HG02938 (cell line): ENCODE data around the gene CEP44.
"Not testable (repeated sequence)": the region's sequence is repeated elsewhere in the genome, so short reads cannot be mapped to it uniquely, and the experiment has no call there.

Source experiments
- ATAC-seq: cut with Tn5 transposase; IDR thresholded peaks from one replicate; pipeline ENCODE4 v1.9.1; 2021; ENCODE audit warnings: mild to moderate bottlenecking, moderate library complexity; ENCODE audit not compliant: unreplicated experiment

The CEP44 gene

GRCh38 chr4:174277433-174277832, 6.3 kb upstream of the CEP44 start:
- no peak for ATAC-seq

GRCh38 chr4:174278467-174278866, 5.2 kb upstream of the CEP44 start:
- no peak for ATAC-seq

- ATAC-seq, result no peak
Observed at GRCh38 chr4:174279433-174280155, 4.1 kb upstream of the CEP44 start.

DNA sequence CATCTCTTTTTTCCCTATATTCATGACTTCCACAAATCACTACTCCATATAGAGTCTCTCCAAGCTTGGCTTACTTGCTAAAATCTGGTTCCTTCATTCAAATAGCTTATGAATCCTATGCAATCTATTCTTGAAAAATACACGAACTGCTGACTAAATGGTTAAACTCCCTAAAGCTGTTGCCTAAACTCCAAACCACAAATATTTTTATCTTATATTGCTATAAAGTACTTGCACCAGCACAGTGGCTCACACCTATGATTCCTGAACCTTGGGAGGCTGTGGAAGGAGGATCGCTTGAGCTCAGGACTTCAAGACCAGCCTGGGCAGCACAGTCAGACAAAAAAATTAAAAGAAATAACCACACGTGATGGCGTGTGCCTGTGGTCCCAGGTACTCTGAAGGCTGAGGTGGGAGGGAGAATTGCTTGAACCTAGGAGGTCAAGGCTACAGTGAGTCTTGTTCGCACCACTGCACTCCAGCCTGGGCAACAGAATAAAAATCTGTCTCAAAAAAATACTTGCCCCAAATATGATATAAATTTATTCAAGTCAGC, 2.5 kb upstream of the CEP44 start:
- ATAC-seq, result no peak

GRCh38 chr4:174281901-174282300, 1.8 kb upstream of the CEP44 start:
- ATAC-seq, result no peak

DNA sequence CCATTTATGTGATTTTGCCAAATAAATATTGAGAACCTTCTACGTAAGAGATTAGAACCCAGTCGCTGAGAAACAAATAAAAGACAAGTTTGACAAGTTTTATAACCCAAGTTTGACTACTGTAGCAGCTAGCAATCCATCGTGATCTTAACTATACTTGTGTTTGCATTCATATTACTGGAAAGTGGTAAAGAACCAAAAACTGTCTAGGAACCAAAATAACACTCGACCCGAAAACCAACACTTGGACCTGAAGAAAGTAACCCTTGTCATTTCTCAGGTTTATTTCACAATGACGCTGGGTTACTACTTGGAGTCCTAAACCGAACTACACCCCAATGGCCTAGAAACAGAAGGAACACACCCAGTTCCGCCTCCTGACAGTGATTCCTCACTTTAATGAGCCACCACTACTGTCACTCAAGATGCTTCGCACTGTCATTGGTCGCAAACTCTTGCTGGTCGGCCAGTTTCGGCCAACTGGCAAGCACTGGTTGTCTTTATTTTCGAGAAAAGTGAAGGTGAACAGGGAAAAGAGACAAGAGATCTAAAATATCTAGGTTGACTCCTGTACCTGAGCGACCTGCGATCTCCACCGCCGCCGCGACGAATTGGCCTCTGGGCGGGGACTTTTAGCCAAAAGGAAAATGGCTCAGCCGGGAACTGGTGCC, 740 bp upstream of the CEP44 start:
- peak; percentile 99 for ATAC-seq

- no peak for ATAC-seq
Observed at GRCh38 chr4:174284487-174284886, 776 bp downstream of the CEP44 start.

DNA sequence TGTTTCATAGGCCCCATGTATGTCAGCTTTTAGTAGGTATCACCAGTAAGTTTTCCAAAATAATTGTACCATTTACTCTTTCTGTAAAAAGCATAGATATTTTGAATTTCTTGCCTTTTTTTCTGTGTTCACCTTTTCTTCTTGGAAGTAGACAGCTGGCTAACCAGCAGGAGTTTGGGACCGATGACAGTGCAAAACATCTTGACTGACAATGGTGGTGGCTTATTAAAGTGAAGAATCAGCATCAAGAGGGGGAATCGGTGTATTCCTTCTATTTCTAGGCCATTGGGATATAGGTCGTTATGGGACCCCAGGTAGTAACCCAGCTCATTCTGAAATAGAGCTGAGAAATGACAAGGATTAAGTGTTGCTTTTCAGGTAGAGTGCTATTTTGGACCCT, 3.2 kb downstream of the CEP44 start:
- ATAC-seq, result no peak

DNA sequence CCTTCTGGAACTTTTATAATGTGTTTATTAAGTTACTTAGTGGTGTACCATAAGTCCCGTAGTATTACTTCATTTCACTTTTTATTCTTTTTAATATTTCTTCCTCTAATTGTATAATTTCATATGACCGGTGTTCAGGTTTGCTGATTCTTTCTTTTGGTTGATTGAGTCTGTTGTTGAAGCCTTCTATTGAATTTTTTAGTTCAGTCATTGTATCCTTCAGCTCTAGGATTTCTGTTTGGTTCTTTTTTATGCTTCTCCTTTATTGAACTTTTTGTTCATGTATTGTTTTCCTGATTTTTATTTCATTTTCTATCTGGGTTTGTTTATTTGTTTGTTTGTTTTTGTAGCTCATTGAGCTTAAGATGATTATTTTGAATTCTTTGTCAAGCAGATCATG, 8.8 kb downstream of the CEP44 start:
- no peak for ATAC-seq

DNA sequence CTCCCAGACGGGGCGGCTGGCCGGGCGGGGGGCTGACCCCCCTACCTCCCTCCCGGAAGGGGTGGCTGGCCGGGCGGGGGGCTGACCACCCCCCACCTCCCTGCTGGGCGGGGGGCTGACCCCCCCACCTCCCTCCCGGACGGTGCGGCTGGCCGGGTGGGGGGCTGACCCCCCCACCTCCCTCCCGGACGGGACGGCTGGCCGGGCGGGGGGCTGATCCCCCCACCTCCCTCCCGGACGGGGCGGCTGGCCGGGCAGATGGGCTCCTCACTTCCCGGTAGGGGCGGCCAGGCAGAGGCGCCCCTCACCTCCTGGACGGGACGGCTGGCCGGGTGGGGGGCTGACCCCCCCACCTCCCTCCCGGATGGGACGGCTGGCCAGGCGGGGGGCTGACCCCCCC, 10.9 kb downstream of the CEP44 start:
- not testable (repeated sequence) for ATAC-seq

DNA sequence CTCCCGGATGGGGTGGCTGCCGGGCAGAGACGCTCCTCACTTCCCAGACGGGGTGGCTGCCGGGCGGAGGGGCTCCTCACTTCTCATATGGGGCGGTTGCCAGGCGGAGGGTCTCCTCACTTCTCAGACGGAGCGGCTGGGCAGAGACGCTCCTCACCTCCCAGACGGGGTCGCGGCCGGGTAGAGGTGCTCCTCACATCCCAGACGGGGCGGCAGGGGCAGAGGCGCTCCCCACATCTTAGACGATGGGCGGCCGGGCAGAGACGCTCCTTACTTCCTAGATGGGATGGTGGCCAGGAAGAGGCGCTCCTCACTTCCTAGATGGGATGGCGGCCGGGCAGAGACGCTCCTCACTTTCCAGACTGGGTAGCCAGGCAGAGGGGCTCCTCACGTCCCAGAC, 11.4 kb downstream of the CEP44 start:
- ATAC-seq, result not testable (repeated sequence)

- ATAC-seq, result no peak
Observed at GRCh38 chr4:174303687-174304086, 20.0 kb downstream of the CEP44 start.

GRCh38 chr4:174304664-174305063, 21.0 kb downstream of the CEP44 start:
- no peak for ATAC-seq

DNA sequence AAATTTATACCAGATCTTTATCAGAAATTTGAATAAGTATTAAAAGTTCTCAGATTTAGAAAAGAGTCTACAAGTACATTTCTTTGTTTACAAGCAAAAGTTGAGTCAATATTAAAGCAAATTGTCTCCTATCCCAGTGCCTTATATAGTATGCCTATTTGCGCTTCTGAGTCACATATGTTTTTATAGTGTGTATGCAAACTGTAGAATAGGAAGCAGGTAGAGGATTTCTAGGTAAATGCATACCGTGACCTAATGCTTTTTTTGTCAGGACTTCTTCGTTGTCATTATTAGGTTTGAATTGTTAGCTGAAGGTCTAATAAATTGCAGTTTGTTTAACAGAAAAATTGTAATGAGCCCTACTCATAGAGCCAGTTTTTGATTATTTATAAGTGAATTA, 22.2 kb downstream of the CEP44 start:
- no peak for ATAC-seq

- peak; percentile 67 for ATAC-seq
Observed at GRCh38 chr4:174307694-174308093, 24.0 kb downstream of the CEP44 start.

- no peak for ATAC-seq
Observed at GRCh38 chr4:174312993-174313392, 29.3 kb downstream of the CEP44 start.

DNA sequence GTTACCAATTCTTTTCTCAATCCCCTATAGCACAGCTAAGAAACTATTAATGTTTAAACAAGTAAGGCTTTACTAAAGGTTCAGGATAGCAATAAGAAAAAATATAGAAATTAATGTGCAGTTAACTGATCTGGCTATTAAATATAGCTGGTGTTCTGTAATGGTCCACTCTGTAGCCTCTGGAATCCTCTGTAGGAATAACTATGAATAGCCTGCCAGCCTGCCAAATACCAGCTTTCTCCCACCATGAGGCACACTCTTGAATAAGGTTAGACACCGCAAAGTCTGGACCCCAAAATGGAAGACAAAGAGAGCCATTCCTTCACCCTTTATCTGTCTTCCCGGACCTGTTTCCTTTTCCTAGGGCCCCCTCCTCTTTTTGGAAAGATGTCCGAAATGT, 30.6 kb downstream of the CEP44 start:
- ATAC-seq, result no peak

DNA sequence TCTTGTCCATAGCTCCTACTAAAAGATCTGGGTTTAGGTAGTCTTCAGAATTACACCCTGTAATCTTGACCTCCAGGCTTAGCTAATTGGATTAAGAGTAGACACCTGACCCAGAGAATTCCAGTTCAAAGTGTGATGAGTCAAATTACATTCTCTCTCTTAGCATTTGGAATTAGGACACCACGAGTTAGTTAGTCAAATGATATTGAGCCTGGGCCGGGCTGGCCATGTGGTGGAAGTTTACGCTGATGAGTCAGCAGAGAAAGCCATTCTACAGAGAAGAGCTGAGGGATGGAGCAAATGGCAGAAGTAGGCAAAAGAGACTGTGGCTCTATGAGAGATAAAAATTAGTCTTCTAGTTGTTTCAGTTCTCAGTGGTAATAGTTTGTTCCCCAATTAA, 31.1 kb downstream of the CEP44 start:
- ATAC-seq, result no peak

- ATAC-seq, result no peak
Observed at GRCh38 chr4:174316546-174316945, 32.8 kb downstream of the CEP44 start.

DNA sequence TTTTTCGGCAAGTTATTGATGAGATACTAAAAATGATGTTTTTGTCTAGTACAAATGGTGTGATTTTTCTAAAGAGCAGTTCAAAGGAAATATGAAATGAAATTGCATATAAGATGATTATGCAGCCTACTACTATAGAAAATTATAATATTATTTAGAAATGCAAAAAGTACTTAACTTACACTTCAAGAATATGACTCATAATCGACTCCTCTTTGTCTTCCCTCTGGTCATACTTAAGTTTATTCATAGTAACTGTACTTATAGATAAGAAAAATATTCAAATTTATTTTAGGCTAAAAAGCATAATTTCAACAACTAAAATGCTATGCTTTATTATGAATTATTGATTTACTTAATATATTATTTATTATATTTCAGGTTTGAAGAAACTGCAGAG, 33.2 kb downstream of the CEP44 start:
- no peak for ATAC-seq

DNA sequence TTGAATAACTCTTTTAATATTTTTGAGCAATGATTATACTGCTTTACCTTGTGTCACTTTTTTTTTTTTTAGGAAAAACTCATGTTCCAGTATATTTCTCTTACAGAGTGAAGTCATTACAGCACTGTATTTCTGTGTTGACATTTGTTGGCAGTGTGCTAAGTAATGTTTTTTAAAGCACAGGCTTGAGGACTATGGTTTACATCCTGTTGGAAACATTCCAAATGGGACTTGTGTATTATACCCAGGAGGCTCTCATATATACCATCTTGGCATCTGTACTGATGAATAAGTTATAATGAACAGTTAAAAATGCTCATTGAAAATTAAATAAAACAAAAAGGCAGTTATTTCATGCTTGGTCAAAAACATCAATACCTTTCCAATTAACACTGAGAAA, 33.8 kb downstream of the CEP44 start:
- no peak for ATAC-seq
